Astrocyte of the cerebellum (primary cell): ENCODE results near the gene ADARB2.

Source experiments
- DNase-seq: peaks from one replicate; pipeline ENCODE4 v3.0.0-alpha.2; 2011; ENCODE audit warnings: low read depth
- H3K4me3 ChIP-seq: 2 replicates; pipeline ENCODE4 v1.5.1; 2011; ENCODE audit warnings: mild to moderate bottlenecking, low read depth, low read length, moderate library complexity
- CTCF ChIP-seq: IDR thresholded peaks from 2 replicates; pipeline ENCODE4 v1.5.1; 2012; ENCODE audit warnings: low read length, low read depth, moderate library complexity, mild to moderate bottlenecking; ENCODE audit errors: missing control alignments
- in situ Hi-C: cut with HindIII; loops from 2 replicates; pipeline ENCODE4 v1.10.0; 2017; ENCODE audit warnings: low sequenced_read_pairs

Gene ADARB2

GRCh38 chr10:1232164-1232911 lies 505.0 kb downstream of the ADARB2 start:
- no peak for DNase-seq
- no peak for TF ChIP-seq CTCF
- no peak overlapping the region for H3K4me3 ChIP-seq
- in situ Hi-C loops: no loop called here

- no peak for DNase-seq
- in situ Hi-C loops: no loop called here
- no peak overlapping the region for H3K4me3 ChIP-seq
- no peak for TF ChIP-seq CTCF
These were observed 506.6 kb downstream of the ADARB2 start for GRCh38 chr10:1230592-1231275.

DNA sequence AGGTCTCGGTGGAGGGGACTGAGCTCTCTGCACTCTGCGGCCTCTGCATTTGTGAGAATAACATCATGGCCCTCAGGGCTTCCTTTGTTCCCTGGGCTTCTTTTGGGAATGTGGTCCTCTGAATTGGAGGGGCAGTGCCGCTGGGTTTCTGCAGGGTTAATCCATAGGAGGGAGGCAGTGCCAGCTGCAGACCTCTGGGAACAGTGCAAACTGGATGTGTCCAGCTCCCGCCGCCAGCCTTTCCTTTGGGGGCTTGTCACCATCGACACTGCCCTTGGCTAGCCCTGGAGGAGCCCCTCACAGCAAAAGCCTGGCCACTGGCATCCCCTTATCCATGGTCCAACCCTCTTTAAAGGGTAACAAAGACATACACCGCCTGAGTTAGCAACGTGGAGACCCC lies 507.2 kb downstream of the ADARB2 start:
- in situ Hi-C loops: no loop called here
- no peak overlapping the region for H3K4me3 ChIP-seq
- no peak for DNase-seq
- TF ChIP-seq CTCF: no peak

DNA sequence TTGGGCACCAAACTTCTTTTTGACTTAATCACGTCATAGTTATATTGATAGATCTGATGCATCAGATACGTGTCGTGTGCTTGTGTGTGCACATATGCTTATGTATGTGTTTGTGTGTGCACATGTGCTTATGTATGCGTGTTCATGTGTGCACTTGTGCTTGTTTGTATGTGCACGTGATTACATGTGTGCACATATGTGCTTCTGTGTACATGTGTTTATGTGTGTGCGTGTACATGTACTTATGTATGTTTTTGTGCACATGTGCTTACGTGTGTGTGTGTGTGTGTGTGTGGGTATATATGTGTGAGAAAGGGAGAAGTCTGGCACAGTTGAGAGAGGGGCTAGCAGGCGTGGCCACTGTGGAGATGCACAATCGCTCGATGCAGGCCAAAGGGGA lies 507.8 kb downstream of the ADARB2 start:
- no peak for DNase-seq
- H3K4me3 ChIP-seq: no peak overlapping the region
- in situ Hi-C loops: no loop called here
- TF ChIP-seq CTCF: no peak

DNA sequence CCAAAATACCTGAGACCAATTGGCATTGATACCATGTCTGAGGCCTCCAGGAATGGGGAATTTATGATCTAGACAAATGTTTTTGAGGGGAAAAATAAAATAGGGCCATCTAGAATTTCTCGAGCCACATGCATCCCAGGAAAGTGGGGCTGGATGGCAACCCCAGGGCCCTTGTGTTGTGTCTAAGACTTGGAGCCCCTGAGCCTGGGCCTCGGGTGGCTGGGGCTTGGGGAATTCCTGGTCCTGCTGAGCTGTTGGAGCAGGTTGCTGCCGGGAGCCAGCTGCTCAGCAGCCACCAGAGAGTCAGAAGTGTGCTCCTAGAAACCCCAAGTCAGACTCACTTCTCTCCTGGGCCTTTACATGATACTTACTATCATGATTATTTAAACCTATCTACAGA lies 508.2 kb downstream of the ADARB2 start:
- DNase-seq: no peak
- TF ChIP-seq CTCF: no peak
- in situ Hi-C loops: no loop called here
- H3K4me3 ChIP-seq: no peak overlapping the region

DNA sequence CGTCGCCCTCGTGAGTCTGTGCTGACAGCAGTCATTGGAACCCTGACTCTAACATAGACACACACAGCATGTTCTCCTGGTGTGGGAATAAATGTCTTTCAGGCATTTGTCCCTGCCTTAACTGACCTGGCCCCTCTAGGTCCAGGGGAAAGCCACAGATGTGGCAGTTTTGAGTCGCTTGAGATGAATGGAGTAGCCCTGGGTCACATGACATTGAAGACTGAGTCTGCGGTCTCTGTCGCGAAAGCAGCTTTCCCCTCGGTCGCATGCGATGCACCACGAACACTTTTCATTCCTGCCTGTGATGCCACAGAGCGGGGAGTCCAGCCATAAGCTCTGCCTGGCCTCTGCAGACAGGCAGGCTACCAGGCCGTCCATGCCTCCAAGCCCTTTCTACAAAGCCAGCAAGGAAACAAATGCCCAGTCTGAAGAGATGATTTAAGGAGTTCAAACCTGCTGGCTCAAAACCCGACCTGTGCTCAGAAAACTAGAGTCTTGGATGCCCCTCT lies 508.8 kb downstream of the ADARB2 start:
- no peak for TF ChIP-seq CTCF
- DNase-seq: no peak
- in situ Hi-C loops: no loop called here
- H3K4me3 ChIP-seq: no peak overlapping the region
